B cell (primary cell): ENCODE data around the gene MUC20. TPM values are rescaled to one million over a fixed set of nuclear protein-coding genes. Genes with fewer than 3 reads are reported as not detected.
"Not testable (repeated sequence)": the region's sequence is repeated elsewhere in the genome, so short reads cannot be mapped to it uniquely, and the experiment has no call there.

Experiments
- ATAC-seq: fragments of 200-7000 bp; cut with Tn5 transposase; one replicate; pipeline ENCODE4 v1.10.0; 2021; ENCODE audit warnings: low read depth, mild to moderate bottlenecking, moderate number of reproducible peaks, moderate library complexity
- CTCF ChIA-PET: fragments of 350-600 bp; sonication (Branson Sonifier 250); formaldehyde crosslinking; loops from one replicate; lab custom pipeline; 2021; ENCODE audit warnings: antibody characterized with exemption, inconsistent platforms; lab: Charles Lee
- POLR2A ChIA-PET: fragments of 350-600 bp; sonication (Branson Sonifier 250); formaldehyde crosslinking; loops from one replicate; lab custom pipeline; 2021; ENCODE audit warnings: antibody characterized with exemption; lab: Charles Lee
- DNase-seq: peaks from one replicate; pipeline ENCODE4 v3.0.0; 2013
- H2AFZ ChIP-seq: 2 replicates; pipeline ENCODE4 v1.6.1; 2012; ENCODE audit warnings: mild to moderate bottlenecking, low read depth, low read length; ENCODE audit not compliant: insufficient read depth, poor library complexity, severe bottlenecking
- H3K27ac ChIP-seq, 2 donors: 1 replicate in 1 of 2; 2 replicates in 1 of 2; pipeline ENCODE4 v1.5.1; 2012 to 2013; ENCODE audit warnings: low read length in 2 of 2, mild to moderate bottlenecking in 2 of 2, moderate library complexity in 1 of 2
- H3K27me3 ChIP-seq, 4 experiments: fragments of 200-600 bp in 1 of 4; sonication (generic) in 1 of 4; replicated peaks in 1 of 4; 1 replicate in 2 of 4; 2 replicates in 2 of 4; pipeline versions ENCODE4 v1.6.1 to v1.7.0; 2013 to 2016; ENCODE audit warnings: low read length in 3 of 4, mild to moderate bottlenecking in 2 of 4, mixed read lengths in 1 of 4, moderate library complexity in 1 of 4; ENCODE audit not compliant: insufficient read depth in 4 of 4, control insufficient read depth in 3 of 4; ENCODE audit errors: control extremely low read depth in 1 of 4
- H3K36me3 ChIP-seq, 2 experiments: replicated peaks in 1 of 2; 1 replicate in 1 of 2; 2 replicates in 1 of 2; pipeline versions ENCODE4 v1.6.1 to v1.7.1; 2013; ENCODE audit warnings: low read length in 1 of 2; ENCODE audit not compliant: insufficient read depth in 2 of 2, control insufficient read depth in 1 of 2; ENCODE audit errors: control extremely low read depth in 1 of 2, extremely low read depth in 1 of 2
- H3K4me1 ChIP-seq, 2 donors: fragments of 200-600 bp in 1 of 2; sonication (generic) in 1 of 2; 1 replicate in 1 of 2; 2 replicates in 1 of 2; pipeline versions ENCODE4 v1.5.1 to v1.6.1; 2013 to 2017; ENCODE audit warnings: low read length in 2 of 2; ENCODE audit not compliant: control insufficient read depth in 2 of 2, insufficient read depth in 2 of 2
- H3K4me2 ChIP-seq: replicated peaks from 2 replicates; pipeline ENCODE3; 2012; ENCODE audit warnings: mild to moderate bottlenecking, low read depth, low read length; ENCODE audit not compliant: poor library complexity, severe bottlenecking
- H3K4me3 ChIP-seq, 5 experiments: fragments of 200-600 bp in 1 of 5; sonication (generic) in 1 of 5; 1 replicate in 3 of 5; 2 replicates in 2 of 5; pipeline versions ENCODE4 v1.5.1 to v1.7.0; 2011 to 2016; ENCODE audit warnings: low read length in 4 of 5, mild to moderate bottlenecking in 4 of 5, low read depth in 2 of 5, control low read depth in 1 of 5, moderate library complexity in 1 of 5; ENCODE audit not compliant: insufficient read depth in 1 of 5; ENCODE audit errors: control extremely low read depth in 1 of 5, extremely low read depth in 1 of 5
- H3K79me2 ChIP-seq: fragments of 200-600 bp; sonication (generic); one replicate; pipeline ENCODE4 v1.6.0; 2016; ENCODE audit warnings: low read length; ENCODE audit not compliant: control insufficient read depth, insufficient read depth
- H3K9ac ChIP-seq: fragments of 200-600 bp; sonication (generic); 2 replicates; pipeline ENCODE4 v1.6.1; 2017; ENCODE audit warnings: mild to moderate bottlenecking, low read length, moderate library complexity
- H3K9me3 ChIP-seq, 3 donors: one replicate each; pipeline versions ENCODE4 v1.6.1 to v1.7.1; 2013; ENCODE audit warnings: low read length in 2 of 3; ENCODE audit not compliant: control insufficient read depth in 2 of 3, insufficient read depth in 1 of 3; ENCODE audit errors: control extremely low read depth in 1 of 3
- H4K20me1 ChIP-seq: 2 replicates; pipeline ENCODE4 v1.6.0; 2012; ENCODE audit warnings: mild to moderate bottlenecking, low read length; ENCODE audit not compliant: insufficient read depth, control insufficient read depth, poor library complexity, severe bottlenecking
- H3K27ac Mint-ChIP-seq: one replicate; pipeline ENCODE4 v1.8.0; 2021; ENCODE audit warnings: mixed read lengths
- H3K27me3 Mint-ChIP-seq: one replicate; pipeline ENCODE4 v1.8.0; 2021; ENCODE audit warnings: mixed read lengths
- H3K4me1 Mint-ChIP-seq: one replicate; pipeline ENCODE4 v1.8.0; 2021; ENCODE audit warnings: mixed read lengths
- H3K4me3 Mint-ChIP-seq: one replicate; pipeline ENCODE4 v1.8.0; 2021; ENCODE audit warnings: mixed read lengths
- H3K9me3 Mint-ChIP-seq: one replicate; pipeline ENCODE4 v1.8.0; 2022; ENCODE audit warnings: mixed read lengths; ENCODE audit not compliant: insufficient read depth
- WGBS: methylation state at CpG from one replicate; pipeline ENCODE4 v1.1.5; 2013; ENCODE audit warnings: missing lambda C conversion rate; ENCODE audit not compliant: insufficient coverage; 5-methylcytosine and 5-hydroxymethylcytosine counted together
- intact Hi-C: fragments of 100-400 bp; cut with micrococcal nuclease; formaldehyde crosslinking; loops from one replicate; pipeline ENCODE4 v1.10.0; 2022
- polyA plus RNA-seq: library from polyadenylated mRNA; depleted of rRNA; stranded (reverse); fragments of >200 nt; gene quantifications from 2 replicates; pipeline ENCODE4 v1.2.3, GENCODE V29; 2012
- total RNA-seq, 2 donors: library from RNA; stranded (reverse); fragments of 120-200 nt in 1 of 2; gene quantifications; 1 replicate in 1 of 2; 2 replicates in 1 of 2; pipeline versions ENCODE4 v1.2.3 to v1.2.4, GENCODE V29; 2013 to 2022

Gene MUC20
- total and polyA plus RNA-seq, 2 donors (not counting 1 experiment from before 2014, with no cell fraction given): 11.0 to 15.6 TPM

GRCh38 chr3:195710126-195710905 lies 10.5 kb upstream of the MUC20 start:
- H3K27me3 ChIP-seq, H3K4me3 Mint-ChIP-seq, H3K4me3 ChIP-seq, POLR2A ChIA-PET, H2AFZ ChIP-seq, H4K20me1 ChIP-seq, H3K9me3 Mint-ChIP-seq, H3K4me2 ChIP-seq, H3K79me2 ChIP-seq, H3K27ac ChIP-seq, H3K27me3 Mint-ChIP-seq, CTCF ChIA-PET, H3K4me1 ChIP-seq, H3K9me3 ChIP-seq, DNase-seq, ATAC-seq, H3K9ac ChIP-seq, intact Hi-C loops, H3K27ac Mint-ChIP-seq, H3K4me1 Mint-ChIP-seq: not testable (repeated sequence)
- H3K36me3 ChIP-seq: peaks cover 0 to 14% of the 10 kb centered on the region in 2 experiments
- WGBS: 68% methylated on average over 6 of the region's 6 CpGs

- H3K4me3 Mint-ChIP-seq, ATAC-seq, H3K9me3 Mint-ChIP-seq, H3K4me1 Mint-ChIP-seq, H3K9me3 ChIP-seq, H3K27me3 Mint-ChIP-seq, H2AFZ ChIP-seq, H3K27me3 ChIP-seq, DNase-seq, POLR2A ChIA-PET, H4K20me1 ChIP-seq, H3K79me2 ChIP-seq, H3K27ac ChIP-seq, H3K4me2 ChIP-seq, H3K9ac ChIP-seq, H3K27ac Mint-ChIP-seq, CTCF ChIA-PET, H3K4me3 ChIP-seq, intact Hi-C loops, H3K4me1 ChIP-seq: not testable (repeated sequence)
- WGBS: 91% methylated on average over 1 of the region's 2 CpGs
- H3K36me3 ChIP-seq: peaks cover 0 to 15% of the 10 kb centered on the region in 2 experiments
Observed at GRCh38 chr3:195711091-195711812, 9.5 kb upstream of the MUC20 start.
